DMS153 (cell line): ENCODE results near the gene TP73.

Source experiments
- DNase-seq: peaks from one replicate; lab custom pipeline; 2025; lab: John Stamatoyannopoulos, UW

Gene TP73

GRCh38 chr1:3673381-3674099 lies 21.2 kb downstream of the TP73 start:
- no peak for DNase-seq

DNA sequence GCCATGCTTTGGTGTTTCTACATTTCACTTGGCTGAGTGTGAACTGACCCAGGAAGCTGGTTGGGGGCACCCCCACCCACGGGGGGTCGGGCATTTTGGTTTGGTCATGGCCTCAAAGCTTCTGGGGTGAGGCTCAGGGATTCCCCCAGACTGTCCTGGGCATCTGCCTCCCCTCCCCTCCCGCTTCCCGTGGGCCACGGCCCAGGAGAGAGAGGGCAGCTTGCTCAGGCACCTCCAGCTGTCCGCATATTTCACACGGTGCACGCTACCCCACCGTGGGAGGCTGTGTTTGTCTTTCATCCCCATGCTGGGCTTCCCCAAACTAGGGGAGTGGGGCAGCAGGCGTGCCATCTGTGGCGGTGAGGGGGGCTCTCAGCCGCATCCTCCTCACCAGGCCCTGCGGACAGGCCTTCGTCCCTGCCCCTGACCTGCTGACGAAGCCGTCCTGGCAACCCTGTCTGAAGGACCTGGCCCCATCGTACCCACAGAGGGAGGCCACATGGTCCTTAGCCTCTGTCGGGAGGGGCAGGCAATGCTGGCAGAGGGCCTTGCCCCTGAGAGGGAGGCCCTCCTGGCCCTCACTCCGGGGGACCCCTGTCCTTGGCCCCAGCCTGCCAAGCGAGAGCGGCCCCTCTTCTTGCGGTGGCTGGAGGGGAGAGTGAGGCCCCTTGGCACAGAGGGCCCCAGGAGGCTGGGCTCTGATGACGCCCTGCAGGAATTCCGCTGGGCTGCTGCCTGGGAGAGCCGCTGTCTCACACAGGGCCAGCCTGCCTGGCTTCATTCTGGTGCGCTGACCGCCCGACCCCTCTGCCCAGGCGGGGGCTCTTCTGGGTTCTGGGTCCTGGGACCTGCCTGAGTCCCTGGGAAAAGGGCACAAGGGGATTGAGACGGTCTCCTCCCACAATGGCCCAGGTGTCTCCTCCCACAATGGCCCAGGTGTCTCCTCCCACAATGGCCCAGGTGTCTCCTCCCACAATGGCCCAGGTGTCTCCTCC lies 22.1 kb downstream of the TP73 start:
- no peak for DNase-seq

- no peak for DNase-seq
Measured at GRCh38 chr1:3675436-3675835, 23.1 kb downstream of the TP73 start.

GRCh38 chr1:3676581-3677470 lies 24.5 kb downstream of the TP73 start:
- DNase-seq = no peak

DNA sequence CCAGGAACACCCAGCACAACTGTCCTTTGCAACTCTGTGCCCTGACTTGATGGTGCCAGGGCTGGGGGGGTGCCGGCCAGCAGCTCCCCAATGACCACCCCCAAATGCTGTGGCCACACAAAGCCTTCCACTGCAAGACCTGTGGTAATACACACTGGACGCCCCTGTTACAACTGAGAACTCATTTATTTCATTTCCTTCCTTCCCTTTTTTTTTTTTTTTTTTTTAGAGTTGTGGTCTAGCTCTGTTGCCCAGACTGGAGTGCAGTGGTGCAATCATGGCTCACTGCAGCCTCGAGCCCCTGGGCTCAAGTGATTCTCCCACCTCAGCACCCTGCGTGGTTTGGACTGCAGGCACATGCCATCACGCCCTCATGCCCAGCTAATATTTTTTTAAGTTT lies 25.2 kb downstream of the TP73 start:
- DNase-seq = no peak

GRCh38 chr1:3678361-3679097 lies 26.2 kb downstream of the TP73 start:
- no peak for DNase-seq

GRCh38 chr1:3679098-3679555 lies 26.8 kb downstream of the TP73 start:
- no peak for DNase-seq

DNA sequence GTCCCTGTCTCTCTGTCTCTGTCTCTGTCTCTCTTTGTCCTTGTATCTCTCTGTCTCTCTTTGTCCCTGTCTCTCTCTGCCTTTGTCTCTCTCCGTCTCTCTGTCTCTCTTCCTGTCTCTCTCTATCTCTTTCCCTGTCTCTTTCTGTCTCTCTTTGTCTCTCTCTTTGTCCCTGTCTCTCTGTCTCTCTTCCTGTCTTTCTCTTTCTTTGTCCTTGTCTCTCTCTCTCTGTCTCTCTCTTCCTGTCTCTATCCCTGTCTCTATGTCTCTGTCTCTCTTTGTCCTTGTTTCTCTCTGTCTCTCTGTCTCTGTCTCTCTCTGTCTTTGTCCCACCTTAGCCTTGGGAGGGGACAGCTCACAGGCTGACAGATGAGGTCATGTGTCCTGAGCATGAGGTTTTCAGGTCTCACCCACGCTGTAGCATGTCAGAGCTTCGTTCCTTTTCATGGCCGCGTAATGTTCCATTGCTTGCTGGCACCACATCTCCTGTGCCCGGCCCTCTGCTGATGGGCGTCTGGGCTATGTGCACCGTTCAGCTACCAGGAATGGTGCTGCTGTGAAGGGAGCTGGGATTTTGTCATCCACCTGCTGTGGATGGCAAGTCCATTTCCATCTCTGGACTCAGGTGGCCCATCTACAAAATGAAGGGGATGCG lies 27.6 kb downstream of the TP73 start:
- no peak for DNase-seq

DNA sequence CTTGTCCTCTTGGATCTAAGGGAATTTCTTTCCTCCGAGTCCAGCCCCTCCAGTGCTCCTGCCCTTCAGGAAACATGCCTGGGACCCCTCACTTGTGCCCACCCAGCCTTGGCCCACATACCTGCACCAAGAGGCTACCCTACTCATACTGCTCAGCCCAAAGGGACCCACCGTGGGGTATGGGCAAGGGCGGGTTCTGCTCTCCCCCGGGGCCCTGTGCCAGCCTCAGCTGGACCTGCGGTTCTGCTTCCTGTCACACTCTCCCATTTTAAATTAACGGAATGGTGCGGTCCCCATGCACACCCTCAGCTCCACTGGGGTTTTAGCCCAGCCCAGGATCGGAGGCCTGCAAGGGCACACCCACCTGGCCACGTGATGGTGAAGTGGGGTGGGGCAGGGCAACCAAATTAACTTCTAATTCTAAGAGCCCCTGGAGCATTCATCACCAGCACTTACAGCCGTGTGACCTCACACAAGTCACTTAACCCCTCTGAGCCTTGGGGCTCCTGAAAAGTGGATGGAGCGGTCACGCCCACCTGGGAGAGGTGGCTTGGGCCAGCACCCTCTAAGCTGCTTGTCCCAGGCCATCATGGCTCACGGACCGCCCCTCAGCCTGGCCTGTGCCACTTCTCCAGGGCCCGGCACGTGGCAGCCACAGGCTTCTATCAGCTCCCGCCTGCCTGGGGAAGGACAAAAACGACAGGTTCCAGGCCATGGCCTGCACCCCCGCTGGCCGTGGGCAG lies 28.3 kb downstream of the TP73 start:
- DNase-seq = no peak

DNA sequence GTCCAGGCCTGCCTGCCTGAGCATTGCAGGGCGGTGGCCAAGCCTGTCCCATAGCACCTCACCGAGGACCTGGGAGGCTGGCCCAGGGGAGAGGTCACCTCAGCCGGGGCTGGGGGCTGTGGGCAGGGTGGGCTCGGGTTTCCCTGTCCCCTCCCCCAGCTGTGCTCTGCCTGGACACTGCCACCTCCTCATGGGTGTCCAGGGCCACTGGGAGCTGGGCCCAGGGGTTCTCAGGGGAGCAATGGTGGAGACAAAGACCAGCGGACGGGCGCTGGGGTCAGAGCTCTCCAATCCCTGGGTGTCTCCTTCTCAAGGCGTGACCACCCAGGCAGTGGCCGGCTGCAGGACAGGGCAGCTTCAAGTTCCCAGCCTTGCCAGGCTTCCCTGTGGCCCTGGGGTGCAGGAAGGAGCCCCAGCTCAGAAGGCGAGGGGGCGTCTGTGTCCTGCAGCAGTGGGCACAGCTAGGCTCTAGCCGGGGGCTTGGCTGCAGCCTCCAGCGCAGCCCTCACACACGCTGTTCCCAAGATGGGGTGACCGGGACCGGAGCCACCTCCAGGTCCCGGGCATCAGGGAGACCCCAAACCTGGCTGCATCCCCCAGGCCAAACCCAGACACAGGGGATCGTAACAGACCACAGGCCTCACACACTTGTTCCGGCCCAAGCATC lies 29.0 kb downstream of the TP73 start:
- DNase-seq = no peak

- no peak for DNase-seq
Measured at GRCh38 chr1:3681898-3682806, 29.8 kb downstream of the TP73 start.

GRCh38 chr1:3683197-3683596 lies 30.9 kb downstream of the TP73 start:
- no peak for DNase-seq

GRCh38 chr1:3683992-3684391 lies 31.7 kb downstream of the TP73 start:
- DNase-seq = no peak

GRCh38 chr1:3685222-3685621 lies 32.9 kb downstream of the TP73 start:
- DNase-seq = no peak

GRCh38 chr1:3685906-3686305 lies 33.6 kb downstream of the TP73 start:
- DNase-seq = no peak

- DNase-seq = no peak
Measured at GRCh38 chr1:3687504-3687903, 35.2 kb downstream of the TP73 start.

DNA sequence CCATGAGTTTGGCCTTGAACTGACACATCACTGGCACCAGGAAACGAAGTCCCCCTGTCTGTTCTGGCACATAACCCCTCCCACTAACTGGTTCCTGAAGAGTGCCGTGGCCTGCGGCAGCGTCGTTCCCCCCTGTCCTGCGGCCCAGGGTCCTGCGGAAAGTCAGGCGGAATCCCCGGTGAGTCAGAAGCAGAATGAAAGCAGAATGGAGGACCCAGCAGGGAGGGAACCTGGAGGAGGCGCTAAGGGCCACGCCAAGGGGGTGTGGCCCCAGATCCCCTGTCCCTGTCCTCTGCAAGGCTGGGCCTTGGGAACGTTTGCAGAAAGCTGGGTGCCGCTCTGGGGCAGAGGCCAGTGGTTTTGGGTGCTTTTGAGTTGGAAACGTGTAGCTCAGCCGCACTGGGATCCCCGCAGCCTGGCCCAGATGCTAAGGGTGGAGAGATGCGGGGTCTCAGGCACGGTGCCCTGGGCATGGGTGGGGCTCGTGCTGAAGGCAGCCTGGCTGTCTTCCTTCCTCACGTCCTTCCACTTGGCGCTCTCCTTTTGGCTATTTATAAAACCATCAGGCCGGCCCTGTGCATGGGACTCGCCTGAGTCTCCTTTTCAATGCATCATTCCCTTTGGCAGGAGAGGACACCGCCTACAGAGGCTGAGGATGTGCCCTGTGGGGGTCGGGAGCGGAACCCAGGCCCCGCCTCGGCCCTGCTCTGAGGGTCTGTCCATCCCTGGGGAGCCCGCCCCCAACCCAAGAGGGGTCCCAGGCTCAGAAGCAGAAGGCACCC lies 36.2 kb downstream of the TP73 start:
- DNase-seq = no peak
